ENCODE results near the gene TAOK1. TPM values are rescaled to one million over a fixed set of nuclear protein-coding genes. Genes with fewer than 3 reads are reported as not detected.

TAOK1 gene
- total and polyA plus RNA-seq, 2 of the 13 experiments (the other 11 are each of a cell fraction or from before 2014, with no cell fraction given): 14.1 to 23.0 TPM

GRCh38 chr17:29574732-29575510 lies 184.8 kb downstream of the TAOK1 start (continued):
- TF ChIP-seq FOXK2 (IDR thresholded peaks at IDR 0.05) (no peak), ZNF761 (CRISPR knock-in tag; conservative IDR thresholded peaks at IDR 0.05) (peak; percentile 94), MYPOP (CRISPR knock-in tag; IDR thresholded peaks at IDR 0.05) (peak; percentile 81; the same call in 1 of the 2 replicates), HNF1A (IDR thresholded peaks at IDR 0.05; ENCODE audit: low read depth) (no peak), HNF1A (CRISPR knock-in tag; IDR thresholded peaks at IDR 0.05; ENCODE audit: borderline replicate concordance) (peak; percentile 76; the same call in 1 of the 2 replicates), MXI1 (IDR thresholded peaks at IDR 0.05; ENCODE audit: borderline replicate concordance, low read depth, low read length) (peak; percentile 47; the same call in 1 of the 3 replicates), SKIL (CRISPR knock-in tag; IDR thresholded peaks at IDR 0.05; ENCODE audit: borderline replicate concordance) (peak; percentile 35; the same call in 1 of the 2 replicates), TBL1XR1 (IDR thresholded peaks at IDR 0.05; ENCODE audit: borderline replicate concordance, low read length, partially characterized antibody) (no peak), MEF2D (CRISPR knock-in tag; IDR thresholded peaks at IDR 0.05) (no peak), ZSCAN5A (CRISPR knock-in tag; IDR thresholded peaks at IDR 0.05; ENCODE audit: borderline replicate concordance) (0 out of 2 replicates have a peak, but pooled peaks have one; percentile 33), REST (IDR thresholded peaks at IDR 0.05; ENCODE audit: borderline replicate concordance in 1 of 2, low read depth in 1 of 2, low read length in 2 of 2) (no peak), NR2F2 (IDR thresholded peaks at IDR 0.05; ENCODE audit: borderline replicate concordance, low read depth) (no peak), HCFC1 (IDR thresholded peaks at IDR 0.05; ENCODE audit: low read depth, low read length) (no peak), EZH2 (conservative IDR thresholded peaks at IDR 0.05; ENCODE audit: low read depth, low read length) (no peak), ZNF607 (CRISPR knock-in tag; IDR thresholded peaks at IDR 0.05; ENCODE audit: borderline replicate concordance) (no peak; the same call in 1 of the 2 replicates)

Measured in HepG2 (cell line).